ENCODE results near the gene KLF1. TPM values are rescaled to one million over a fixed set of nuclear protein-coding genes. Genes with fewer than 3 reads are reported as not detected.
"Not testable (repeated sequence)": the region's sequence is repeated elsewhere in the genome, so short reads cannot be mapped to it uniquely, and the experiment has no call there.

The KLF1 gene
- total RNA-seq, 1 experiment from 2014 or later = not detected

- DNase-seq (ENCODE audit: low spot score) = no peak
Measured at GRCh38 chr19:12867120-12868099, 19.6 kb downstream of the KLF1 start.

GRCh38 chr19:12866416-12867119 is 20.4 kb downstream of the KLF1 start:
- DNase-seq (ENCODE audit: low spot score) = no peak

GRCh38 chr19:12865746-12866415 is 21.1 kb downstream of the KLF1 start:
- DNase-seq (ENCODE audit: low spot score) = no peak

GRCh38 chr19:12864721-12865715 is 22.0 kb downstream of the KLF1 start:
- DNase-seq (ENCODE audit: low spot score) = no peak

GRCh38 chr19:12864143-12864542 is 22.9 kb downstream of the KLF1 start:
- DNase-seq (ENCODE audit: low spot score) = no peak

- DNase-seq (ENCODE audit: low spot score) = no peak
Measured at GRCh38 chr19:12859546-12859945, 27.5 kb downstream of the KLF1 start.

GRCh38 chr19:12858041-12858928 is 28.7 kb downstream of the KLF1 start:
- DNase-seq (ENCODE audit: low spot score) = no peak

GRCh38 chr19:12856653-12857052 is 30.3 kb downstream of the KLF1 start:
- no peak for DNase-seq (ENCODE audit: low spot score)

GRCh38 chr19:12847159-12848139 is 39.6 kb downstream of the KLF1 start:
- DNase-seq (ENCODE audit: low spot score) = peak; percentile 86

- not testable (repeated sequence) for DNase-seq (ENCODE audit: low spot score)
Measured at GRCh38 chr19:12846613-12847012, 40.4 kb downstream of the KLF1 start.

GRCh38 chr19:12843999-12844732 is 42.8 kb downstream of the KLF1 start:
- peak; percentile 37 for DNase-seq (ENCODE audit: low spot score)

- no peak for DNase-seq (ENCODE audit: low spot score)
Measured at GRCh38 chr19:12843328-12843727, 43.7 kb downstream of the KLF1 start.

GRCh38 chr19:12842511-12842910 is 44.5 kb downstream of the KLF1 start:
- no peak for DNase-seq (ENCODE audit: low spot score)

- no peak for DNase-seq (ENCODE audit: low spot score)
Measured at GRCh38 chr19:12841094-12841493, 45.9 kb downstream of the KLF1 start.

- DNase-seq (ENCODE audit: low spot score) = peak; percentile 57
Measured at GRCh38 chr19:12840091-12841079, 46.6 kb downstream of the KLF1 start.

- DNase-seq (ENCODE audit: low spot score) = no peak
Measured at GRCh38 chr19:12838886-12839756, 47.9 kb downstream of the KLF1 start.
